ENCODE data around the gene ARHGAP23.

GRCh38 chr17:38547444-38547843 lies 119.2 kb downstream of the ARHGAP23 start:
- no peak for TF ChIP-seq CTCF (optimal IDR thresholded peaks at IDR 0.05 in 1 of 3, IDR thresholded peaks at IDR 0.05 in 1 of 3, conservative IDR thresholded peaks at IDR 0.05 in 1 of 3; ENCODE audit: extremely low read depth in 1 of 3, insufficient read depth in 2 of 3, low read length in 3 of 3)
- TF ChIP-seq EZH2 (IDR thresholded peaks at IDR 0.05; ENCODE audit: low read length) = no peak

Measured in keratinocyte (primary cell).